Activated CD8-positive, alpha-beta memory T cell treated with anti-CD3 and anti-CD28 coated beads for 24 hours (primary cell): Measurements from ENCODE around the gene POU2F1.

Source experiments
- DNase-seq: peaks from one replicate; pipeline ENCODE4 v3.0.0-alpha.2; 2020

POU2F1 gene

DNA sequence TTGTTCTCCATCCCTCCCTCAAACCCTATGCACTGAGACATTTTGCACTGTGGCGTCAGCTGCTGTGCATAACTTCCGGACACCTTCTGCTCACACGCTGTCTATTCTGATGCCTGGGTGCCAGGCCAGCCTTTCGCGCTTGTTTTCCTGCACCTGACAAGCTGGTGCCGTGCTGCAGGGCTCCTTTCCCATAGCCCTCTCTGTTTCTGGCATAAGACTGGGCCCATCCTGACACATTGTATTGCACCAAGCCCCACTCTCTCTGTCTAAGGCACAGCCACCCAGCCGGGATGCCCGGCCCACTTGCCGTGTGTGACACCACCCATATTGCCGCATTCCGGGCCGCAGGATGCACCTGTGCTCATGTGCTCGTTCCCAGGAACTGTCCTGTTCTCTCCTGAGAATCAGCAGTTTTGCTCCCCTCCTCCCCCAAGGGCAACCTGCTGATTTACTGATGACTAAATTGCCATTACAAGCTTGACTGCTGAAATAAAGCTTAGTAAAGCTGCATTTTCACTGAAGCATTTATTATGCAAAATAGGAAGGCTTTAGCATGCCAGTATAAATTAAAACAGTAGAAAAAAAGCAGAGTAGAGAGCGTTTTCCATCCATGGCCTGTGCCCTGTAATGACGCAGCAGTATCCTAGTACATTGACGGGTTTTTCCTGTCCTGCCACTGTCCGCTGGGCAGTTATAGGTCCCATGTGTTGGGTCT lies 209.6 kb downstream of the POU2F1 start:
- DNase-seq, result no peak

DNA sequence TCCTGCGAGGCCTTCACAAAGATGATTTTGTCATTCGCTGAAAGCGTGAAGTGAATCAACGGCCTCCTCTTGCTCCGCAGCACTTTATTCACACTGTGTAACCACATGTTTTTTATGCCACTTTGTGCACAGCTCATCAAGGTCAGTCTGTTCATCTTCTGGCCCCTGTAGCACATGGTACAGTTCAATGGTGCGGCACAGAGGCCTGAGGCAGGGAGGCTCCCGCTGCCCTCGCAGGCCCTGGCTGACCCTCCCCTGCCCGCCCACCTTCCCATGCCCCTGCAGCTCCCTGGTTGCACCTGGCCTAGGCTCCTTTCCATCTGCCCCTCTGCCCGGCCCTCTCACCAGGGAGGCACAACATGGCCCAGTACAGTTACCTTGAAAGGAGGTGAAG lies 210.2 kb downstream of the POU2F1 start:
- no peak for DNase-seq

DNA sequence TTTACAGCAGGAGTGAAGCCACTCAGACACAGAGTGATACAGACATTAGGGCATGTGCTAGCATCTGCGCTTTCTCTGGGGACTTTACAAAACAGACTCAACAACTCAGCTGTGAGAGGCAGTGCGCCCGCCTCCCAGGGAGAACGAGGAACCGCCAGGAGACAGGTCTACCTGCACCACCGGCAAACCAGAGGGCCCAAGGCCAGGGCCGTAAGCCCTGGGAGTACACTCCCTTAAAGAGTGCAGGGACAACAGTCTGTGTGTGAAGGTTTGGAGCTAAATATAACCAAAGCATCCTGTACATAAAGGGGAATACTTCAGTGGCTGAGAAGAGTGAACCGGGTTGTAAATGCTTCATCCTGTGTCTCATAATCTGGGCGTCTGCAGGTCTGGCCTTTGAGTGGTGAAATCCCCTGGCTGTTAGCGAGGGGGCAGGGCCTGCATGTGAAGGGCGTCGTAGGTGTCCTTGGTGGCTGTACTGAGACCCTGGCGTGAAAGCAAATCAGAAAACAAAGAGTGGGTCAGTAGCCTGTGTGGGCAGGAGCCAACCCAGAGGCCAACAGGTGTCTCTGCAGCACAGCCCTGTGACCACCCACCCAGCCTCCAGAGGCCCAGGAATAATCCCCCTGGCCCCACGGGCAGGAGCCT lies 210.7 kb downstream of the POU2F1 start:
- peak; percentile 56 for DNase-seq

DNA sequence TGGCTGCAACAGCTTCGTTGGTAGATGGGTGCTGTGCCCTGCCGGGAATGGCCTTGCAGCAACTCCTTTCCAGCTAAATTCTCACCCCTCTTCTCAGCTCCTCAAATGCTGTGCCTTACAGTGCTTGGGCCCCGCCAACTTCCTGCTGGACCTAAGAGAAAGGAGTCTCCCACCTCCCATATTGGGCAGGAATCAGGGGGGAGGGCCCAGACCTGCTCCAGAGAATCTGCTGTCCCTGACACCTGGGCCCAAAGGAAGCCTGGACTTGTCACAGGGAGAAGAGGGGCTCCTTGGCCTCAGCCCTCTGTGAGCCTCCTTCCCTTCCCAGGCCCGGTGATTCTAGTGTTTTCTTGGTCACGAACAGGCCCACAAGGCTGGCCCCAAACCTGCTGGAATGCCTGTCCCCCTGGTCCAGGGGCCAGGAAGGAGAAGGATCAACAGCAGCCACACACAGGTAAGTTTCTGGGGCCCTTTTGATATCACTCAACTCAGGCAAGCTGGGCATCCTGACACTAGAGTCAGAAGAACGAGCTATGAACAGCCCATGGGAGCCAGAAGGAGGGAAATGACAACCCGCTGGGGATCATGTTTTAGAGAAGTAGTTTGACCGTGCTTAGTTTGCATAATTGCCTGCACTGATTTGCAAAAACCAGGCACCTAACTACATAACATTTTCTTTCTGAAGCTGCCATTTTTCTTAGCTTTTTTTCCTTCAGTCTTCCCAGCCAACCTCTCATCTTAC lies 211.4 kb downstream of the POU2F1 start:
- peak; percentile 55 for DNase-seq

DNA sequence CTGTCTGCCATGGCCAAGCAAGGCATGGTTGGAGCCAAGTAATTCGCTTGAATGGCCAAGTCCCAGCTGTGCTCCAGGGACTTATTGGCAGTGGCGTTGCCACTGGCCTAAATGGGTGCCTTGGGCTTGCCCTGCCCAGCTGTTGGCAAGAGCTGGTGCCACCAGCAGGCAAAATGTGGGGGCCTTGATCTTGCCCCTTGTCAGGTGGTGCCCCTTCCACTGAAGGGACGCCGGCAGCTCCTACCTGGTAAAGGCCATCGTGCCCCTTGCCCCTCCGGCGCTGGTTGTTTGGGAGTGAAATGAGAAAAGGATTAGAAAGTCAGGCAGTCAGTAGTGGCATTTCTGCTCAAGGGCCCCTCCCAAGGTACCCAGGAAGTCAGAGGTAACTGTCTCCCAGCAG lies 212.1 kb downstream of the POU2F1 start:
- no peak for DNase-seq

DNA sequence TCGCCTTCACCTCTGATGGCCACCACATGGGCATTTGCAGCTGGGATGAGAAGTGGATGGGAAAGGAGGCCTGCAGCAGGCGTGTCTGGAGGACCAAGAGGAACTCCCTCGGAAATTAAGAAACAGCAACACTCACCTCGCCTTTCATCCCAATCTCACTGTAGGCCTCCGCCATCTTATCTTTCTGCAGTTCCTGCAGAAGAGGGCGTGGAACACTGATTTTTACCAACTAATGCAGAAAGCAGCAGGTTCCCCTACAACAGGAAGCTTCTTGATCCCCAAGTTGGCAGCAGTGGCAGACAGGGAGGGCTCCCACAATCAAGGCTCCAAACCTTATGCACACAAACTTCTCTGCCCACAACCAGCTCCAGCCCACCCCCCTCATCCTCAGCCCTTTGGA lies 213.2 kb downstream of the POU2F1 start:
- DNase-seq, result no peak

DNA sequence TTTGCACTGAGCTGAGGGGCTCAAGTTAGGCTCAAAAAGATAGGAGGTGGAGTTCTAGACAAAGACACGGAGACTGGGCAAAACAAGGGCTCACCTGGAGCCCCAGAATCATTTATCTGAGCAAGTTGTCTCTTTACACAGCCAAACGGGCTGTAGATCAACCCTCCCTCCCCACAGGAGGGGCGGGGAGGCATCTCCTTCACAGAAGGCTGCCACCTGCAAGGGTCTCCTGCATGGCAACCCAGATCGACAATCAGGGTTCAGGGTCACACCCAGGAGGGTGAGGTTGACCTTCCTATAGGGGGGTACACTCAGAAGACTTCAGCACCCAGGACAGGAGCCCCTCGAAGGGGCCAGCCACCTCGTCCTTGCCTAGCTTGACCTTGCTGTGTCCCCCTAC lies 213.6 kb downstream of the POU2F1 start:
- no peak for DNase-seq

DNA sequence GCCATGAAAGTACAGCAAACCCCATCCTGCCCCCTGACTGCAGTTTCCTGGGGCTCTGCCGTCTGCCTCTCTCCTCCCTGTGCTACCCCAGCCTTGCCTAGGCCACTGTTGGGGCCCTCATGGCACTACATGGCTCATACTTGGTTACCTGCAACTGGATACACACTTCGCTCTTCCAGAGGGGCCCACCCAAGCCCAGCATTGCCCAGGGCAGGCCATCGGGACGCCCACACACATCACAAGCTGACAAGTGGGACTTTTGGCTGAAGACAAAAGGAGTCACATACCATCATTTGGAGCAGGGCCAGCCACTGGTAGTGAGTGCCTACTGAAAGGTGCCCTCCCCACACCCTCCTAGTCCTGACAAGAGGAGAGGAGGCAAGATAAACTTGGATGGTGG lies 214.8 kb downstream of the POU2F1 start:
- DNase-seq, result peak; percentile 56

DNA sequence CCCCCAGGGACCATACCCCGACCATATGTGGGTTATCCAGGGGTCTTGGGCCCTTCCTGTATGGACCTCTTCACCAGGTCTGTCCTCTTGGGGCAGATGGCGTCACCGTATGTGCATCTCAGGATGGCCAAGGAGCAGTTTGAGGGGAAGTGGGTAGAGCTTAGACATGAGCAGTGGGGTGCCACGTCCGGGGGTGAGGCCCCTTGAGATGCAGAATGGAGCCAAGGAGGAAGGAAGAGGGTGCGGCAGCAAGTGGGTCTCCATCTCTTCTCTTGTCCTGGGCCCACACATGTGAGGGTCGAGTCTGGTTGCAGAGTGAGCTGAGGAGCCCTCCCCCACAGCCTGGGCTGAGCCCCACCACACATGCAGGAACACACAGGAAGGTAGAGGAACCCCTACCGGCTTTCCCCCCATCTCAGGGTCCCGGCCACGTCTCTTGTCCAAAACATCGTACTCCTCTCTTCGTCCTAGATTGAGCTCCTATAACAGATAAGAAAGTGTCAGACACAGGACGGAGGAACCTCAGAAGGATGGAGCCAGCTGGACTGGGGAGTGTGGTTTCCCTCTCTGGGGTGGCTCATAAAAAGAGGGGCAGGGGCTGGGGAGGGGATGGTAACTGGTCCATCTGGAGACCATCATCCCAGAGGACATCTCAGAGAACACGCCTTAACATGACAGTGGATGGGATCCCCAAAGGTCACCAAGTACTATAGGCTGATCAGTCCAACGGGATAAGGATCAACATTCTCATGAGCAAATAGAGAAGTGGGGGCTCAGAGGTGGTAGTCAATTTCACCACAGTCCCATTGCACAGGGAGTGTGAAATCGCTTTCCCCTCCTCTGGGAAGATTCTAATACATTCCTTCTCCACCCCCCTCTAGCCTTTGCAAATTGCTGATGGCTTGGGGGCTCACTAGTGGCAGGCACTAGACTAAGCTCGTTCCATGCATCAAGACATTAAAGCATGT lies 217.8 kb downstream of the POU2F1 start:
- peak; percentile 64 for DNase-seq

DNA sequence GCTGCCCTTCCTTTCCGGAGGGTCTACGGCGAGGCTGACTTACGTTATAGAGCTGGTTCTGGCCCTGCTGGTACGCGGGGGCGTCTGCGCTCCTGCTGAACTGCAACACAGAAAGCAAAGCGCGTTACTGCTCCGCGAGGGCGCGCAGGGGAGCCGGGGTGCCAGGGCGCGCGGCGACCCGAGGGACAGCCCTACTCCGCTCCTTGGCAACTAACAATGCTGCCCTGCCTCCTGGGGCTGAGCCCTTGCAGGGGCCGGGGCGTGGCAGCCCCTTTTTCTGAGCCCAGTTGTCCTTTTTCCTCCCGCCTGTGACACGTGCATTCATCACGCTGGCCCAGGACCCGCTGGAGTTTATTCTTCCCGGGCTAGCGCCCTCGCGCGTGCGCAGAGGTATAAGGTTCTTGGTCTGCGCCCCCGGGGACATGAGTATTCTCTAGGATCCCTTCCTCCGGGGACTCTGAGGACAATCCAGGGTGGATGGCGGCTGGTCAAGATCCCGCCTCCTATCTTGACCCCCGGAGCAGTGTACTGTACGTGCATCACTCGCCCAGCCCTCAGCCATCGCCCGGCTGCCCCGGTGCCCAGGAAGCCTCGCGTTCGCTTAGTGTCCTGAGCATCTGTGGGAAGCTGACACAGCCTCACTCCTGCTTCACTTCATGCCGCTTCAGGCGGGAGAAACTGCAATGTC lies 218.8 kb downstream of the POU2F1 start:
- peak; percentile 82 for DNase-seq

DNA sequence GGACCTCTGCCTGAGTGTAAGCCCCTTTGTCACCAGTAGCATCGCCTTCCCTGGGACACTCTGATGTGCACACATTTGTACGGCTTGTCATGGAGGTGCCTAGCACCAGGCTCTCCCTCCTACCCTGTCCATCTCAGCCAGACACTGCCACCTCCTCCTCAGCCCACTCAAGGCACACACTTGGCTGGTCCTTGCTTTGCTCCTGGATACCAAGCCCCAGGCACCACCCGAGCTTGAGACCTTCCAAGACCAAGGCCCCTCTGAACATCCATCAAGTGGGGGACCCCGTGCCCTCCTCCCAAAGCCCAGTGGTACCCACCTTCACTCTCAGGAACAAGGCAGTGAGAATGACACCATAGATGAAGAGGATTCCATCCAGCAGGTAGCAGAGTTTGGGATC lies 219.7 kb downstream of the POU2F1 start:
- DNase-seq, result peak; percentile 58

DNA sequence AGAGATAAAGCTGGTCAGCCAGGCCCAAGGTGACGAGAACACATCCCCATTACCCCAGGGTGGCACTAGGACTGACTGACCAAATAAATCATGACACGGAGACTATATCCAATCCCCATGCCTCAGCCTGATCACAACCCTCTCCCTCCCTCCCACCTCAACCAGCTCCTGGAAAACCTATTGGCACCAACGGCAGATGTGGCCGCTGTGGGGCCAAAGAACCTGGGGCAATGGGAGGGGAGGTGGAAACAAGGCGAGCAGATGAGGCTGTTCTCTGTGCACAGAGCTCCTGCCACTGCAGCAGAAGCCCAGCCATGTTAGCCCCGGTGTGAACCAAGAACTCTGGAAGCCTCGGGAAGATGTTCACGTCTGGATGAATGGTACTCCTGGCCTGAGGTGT lies 220.1 kb downstream of the POU2F1 start:
- peak; percentile 51 for DNase-seq

DNA sequence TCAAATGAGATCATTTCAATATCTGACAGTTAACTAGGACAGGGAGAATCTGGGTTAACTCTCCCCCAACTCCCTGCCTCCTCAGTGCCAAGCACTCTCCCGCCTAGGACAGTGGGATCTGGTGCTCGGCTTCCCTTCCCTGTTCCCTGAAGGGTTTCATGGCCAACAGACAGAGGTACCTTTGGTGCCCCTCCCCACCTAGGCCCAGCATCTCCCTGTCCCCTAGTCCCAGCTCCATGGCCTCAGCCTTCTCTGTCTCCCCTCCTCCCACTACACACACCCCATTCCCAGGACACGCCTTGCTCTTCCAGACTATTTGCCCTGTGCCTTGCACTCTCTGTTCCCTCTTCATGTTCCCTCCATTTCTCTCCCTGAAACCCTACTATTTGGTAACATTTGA lies 220.5 kb downstream of the POU2F1 start:
- peak; percentile 48 for DNase-seq

DNA sequence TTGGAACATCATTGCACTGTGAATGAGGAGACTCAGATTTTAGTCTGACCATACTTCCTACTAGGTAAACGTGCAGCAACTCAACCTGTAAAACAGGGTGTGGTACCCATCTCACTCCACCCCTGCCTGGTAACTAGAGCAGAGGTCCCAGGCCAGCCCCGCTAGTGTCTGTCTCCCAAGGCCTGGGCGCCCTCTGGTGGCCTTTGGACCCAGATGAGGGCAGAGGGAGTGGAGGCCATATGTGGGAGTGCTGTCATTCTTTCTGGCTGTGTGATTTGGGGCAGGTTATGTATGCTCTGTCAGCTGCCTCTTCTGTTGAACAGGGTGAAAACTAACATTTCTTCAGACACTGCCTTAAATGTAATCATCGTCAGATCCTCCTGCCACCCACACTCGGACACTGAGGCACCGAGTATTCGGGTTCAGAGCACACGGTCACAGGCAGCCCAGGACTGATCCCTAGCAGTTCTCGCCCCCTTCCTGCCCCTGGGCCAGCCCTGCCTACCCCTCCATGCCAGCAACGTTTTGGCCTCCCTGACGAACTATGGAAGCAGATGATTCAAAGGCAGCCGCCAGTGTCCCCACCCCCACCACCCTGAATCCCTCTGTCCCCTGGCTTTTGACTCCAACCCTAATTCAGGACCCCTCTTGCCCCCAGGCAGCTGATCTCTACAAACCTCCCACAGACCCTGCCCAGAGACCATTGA lies 221.6 kb downstream of the POU2F1 start:
- DNase-seq, result peak; percentile 95

DNA sequence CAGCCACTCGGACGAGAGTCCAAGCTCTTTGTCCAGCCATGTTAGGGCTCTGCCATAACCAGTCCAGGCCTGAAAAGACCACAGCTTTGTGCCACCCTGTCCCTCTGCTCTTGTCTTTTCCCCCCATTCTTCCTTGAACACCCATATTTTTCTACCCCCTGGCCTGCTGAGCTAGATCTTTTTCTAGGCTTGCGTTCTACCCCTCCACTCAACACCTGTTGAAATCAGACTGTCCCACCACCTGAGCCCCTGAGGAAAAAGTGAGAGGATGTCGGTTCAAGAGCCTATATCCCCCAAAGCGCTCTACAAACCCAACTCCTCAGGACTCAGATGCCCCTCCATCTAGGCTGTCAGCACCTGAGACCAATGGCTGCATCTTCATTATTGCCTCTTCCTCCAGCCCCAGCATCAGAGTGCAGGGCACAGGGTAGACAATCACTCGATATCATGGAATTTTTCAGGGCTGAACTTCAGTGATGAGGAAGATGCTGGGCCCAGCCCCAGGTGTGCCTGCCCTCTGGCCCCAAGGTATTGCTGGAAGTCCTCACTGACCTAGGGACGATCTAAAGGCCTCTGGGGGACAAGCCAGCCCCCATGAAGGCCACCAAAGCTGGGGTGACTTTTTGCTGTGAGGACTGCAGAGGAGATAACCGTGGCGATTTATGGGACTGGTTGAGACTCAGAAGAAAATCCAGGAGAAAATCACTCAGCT lies 222.3 kb downstream of the POU2F1 start:
- peak; percentile 47 for DNase-seq

DNA sequence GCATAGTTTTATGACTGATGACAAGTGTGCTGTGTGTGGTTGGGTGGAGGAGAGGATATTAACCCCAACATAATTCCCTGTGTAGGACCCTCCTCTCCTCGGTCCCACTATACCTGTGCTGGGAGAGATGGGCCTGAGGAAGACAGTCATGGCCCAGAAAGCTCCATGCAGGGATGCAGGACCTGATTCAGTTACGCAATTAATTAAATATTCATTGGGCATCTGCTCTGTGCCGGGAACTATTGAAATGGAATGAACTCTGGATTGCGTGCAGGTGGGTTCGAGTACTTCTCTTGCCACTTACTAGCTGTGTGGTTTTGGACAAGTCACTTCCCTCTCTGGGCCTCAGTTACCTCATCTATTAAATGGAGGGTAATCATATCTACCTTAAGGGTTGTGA lies 223.1 kb downstream of the POU2F1 start:
- peak; percentile 49 for DNase-seq

DNA sequence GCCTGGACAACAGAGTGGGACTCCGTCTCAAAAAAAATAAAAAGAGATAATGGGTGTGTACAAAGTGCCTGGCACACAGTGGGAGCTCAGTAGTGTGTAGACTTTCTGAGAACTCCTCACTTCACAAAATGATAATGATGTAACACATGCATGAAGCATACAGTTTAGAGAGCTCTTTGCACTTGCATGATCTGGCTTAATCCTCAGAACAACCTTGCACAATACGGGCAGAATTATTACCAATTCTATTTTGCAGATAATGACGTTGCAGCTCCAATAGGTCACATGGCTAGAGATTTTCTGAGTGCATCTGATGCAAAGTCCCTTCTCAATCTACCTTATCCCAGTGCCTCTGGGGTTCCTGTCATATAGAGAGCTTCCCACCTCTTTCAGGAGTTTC lies 226.3 kb downstream of the POU2F1 start:
- DNase-seq, result peak; percentile 40

DNA sequence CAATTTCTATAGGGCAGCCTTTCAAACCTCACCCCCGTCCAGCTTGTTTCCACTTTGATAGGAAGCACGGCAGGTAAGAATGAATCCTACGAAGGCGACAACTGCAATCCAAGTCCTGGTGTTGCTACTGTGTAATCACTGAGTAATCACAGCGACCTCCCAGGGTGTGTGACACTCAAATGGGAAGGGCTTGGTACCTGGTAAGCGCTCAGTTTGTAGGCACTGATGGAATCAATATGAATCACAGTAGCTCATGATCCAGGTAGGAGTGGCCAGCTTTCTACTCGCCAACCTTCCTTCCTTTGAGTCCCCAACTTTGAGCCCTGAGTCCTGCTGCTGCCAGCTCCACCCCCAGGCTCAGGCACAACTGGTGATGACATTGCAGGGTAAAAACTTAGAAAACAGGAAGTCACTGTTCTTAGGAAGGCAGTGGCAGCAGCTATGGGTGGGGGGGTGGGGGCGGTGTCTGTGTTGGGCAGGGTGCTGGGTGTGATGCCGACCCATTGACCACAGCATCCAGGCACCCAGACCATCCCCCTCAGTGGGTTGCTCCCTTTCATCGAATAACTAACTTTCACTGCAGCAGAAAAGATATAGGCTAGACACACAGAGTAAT lies 226.9 kb downstream of the POU2F1 start:
- DNase-seq, result peak; percentile 81

DNA sequence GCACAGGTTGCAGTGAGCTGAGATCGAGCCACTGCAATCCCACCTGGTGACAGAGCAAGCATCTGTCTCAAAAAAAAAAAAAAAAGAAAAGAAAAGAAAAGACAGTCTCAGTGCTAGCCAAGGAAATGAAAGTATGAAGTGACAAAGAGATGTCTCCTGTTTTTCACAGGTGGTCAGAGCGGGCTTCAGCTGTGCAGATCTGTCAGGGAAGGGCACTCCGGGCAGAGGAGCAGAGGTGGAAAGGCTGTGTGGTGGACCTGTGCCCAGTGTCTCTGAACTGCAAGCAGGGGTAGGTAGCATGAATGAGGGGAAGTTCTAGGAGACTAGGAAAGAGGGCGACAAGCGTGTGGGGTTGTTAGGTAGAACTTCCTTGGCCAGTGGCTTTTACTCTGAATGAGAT lies 230.2 kb downstream of the POU2F1 start:
- peak; percentile 66 for DNase-seq

DNA sequence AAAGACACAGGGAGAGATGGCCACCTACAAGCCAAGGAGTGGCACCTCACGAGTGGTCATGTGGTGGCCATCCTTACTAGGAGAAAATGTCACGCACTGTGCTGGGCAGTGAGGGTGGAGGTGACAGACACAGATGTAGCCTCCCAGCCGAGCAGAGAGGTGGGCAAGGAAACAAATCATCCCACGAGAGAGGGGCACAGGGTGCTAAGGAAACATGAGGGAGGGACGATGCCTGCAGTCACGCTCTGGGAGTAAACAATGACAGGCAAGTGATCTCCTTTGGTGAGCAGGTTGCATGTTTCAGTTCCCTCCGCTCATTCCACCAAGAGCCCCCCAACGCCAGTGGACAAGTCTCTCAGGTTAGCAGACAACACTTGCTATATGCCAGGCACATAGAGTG lies 231.8 kb downstream of the POU2F1 start:
- DNase-seq, result no peak
